Thyroid gland (tissue), 4 donors: ENCODE measurements around the gene CFAP410.

Source experiments
- POLR2A ChIP-seq, 2 donors: fragments of 450-650 bp; IDR thresholded peaks; one replicate each; pipeline ENCODE4 v1.6.1; 2017; ENCODE audit warnings: antibody characterized with exemption in 2 of 2, mild to moderate bottlenecking in 2 of 2, moderate library complexity in 1 of 2
- TF ChIP-seq, protein P1 (sequence below), 6 experiments: fragments of 200-600 bp in 3 of 6; fragments of 450-650 bp in 3 of 6; sonication (generic) in 3 of 6; IDR thresholded peaks; one replicate each; pipeline ENCODE4 v1.5.1; 2016 to 2019; ENCODE audit warnings: antibody characterized with exemption in 6 of 6, mild to moderate bottlenecking in 2 of 6, inconsistent platforms in 1 of 6, moderate library complexity in 1 of 6

DNA sequence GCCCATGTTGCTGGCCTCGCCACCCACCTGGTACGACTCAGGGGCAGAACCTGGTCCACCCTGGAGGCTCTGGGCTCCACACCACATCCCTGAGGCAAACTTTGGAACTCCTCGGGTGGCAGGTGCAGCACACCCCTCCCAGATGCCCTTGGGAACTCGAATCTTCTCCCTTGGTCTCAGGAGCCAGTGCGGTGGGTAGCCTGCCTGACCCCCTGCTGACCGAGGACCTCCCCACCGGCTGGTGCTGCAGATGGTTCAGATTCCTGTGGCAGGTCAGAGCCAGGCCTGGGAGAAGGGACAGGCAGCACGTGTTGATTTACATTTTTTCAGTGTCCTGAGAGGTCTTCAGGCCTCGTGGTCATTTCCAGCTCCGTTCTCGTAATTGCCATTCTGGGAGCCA, 6.3 kb upstream of the CFAP410 start:
- TF ChIP-seq, protein P1, sequence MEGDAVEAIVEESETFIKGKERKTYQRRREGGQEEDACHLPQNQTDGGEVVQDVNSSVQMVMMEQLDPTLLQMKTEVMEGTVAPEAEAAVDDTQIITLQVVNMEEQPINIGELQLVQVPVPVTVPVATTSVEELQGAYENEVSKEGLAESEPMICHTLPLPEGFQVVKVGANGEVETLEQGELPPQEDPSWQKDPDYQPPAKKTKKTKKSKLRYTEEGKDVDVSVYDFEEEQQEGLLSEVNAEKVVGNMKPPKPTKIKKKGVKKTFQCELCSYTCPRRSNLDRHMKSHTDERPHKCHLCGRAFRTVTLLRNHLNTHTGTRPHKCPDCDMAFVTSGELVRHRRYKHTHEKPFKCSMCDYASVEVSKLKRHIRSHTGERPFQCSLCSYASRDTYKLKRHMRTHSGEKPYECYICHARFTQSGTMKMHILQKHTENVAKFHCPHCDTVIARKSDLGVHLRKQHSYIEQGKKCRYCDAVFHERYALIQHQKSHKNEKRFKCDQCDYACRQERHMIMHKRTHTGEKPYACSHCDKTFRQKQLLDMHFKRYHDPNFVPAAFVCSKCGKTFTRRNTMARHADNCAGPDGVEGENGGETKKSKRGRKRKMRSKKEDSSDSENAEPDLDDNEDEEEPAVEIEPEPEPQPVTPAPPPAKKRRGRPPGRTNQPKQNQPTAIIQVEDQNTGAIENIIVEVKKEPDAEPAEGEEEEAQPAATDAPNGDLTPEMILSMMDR (IDR thresholded peaks at IDR 0.05) = no peak
- TF ChIP-seq POLR2A (IDR thresholded peaks at IDR 0.05) = no peak
